HG03575 (cell line): ENCODE data around the gene SREK1IP1.

Experiments
- ATAC-seq: cut with Tn5 transposase; IDR thresholded peaks from one replicate; pipeline ENCODE4 v1.9.1; 2021; ENCODE audit not compliant: unreplicated experiment, insufficient number of reproducible peaks, low FRiP score; ENCODE audit errors: extremely low read depth

Gene SREK1IP1

GRCh38 chr5:64691291-64691690 is 77.2 kb downstream of the SREK1IP1 start:
- ATAC-seq: no peak

- ATAC-seq: no peak
Measured at GRCh38 chr5:64690417-64691151, 77.9 kb downstream of the SREK1IP1 start, which contains the start of gene SHISAL2B. Gene SHISAL2B, plus strand, starts transcription at chr5:64690503. Its CDS starts 121 bp downstream, at chr5:64690624.

- no peak for ATAC-seq
Measured at GRCh38 chr5:64690104-64690416, 78.4 kb downstream of the SREK1IP1 start.

GRCh38 chr5:64688965-64689364 is 79.5 kb downstream of the SREK1IP1 start:
- ATAC-seq: no peak

GRCh38 chr5:64688391-64688790 is 80.1 kb downstream of the SREK1IP1 start:
- ATAC-seq: no peak

GRCh38 chr5:64685866-64686265 is 82.6 kb downstream of the SREK1IP1 start:
- no peak for ATAC-seq

- no peak for ATAC-seq
Measured at GRCh38 chr5:64682608-64683007, 85.9 kb downstream of the SREK1IP1 start.

- ATAC-seq: no peak
Measured at GRCh38 chr5:64680289-64680688, 88.2 kb downstream of the SREK1IP1 start.

GRCh38 chr5:64678374-64678773 is 90.1 kb downstream of the SREK1IP1 start:
- no peak for ATAC-seq

GRCh38 chr5:64671678-64672077 is 96.8 kb downstream of the SREK1IP1 start:
- ATAC-seq: no peak

GRCh38 chr5:64670277-64670676 is 98.2 kb downstream of the SREK1IP1 start:
- ATAC-seq: no peak
